ENCODE measurements around the gene LKAAEAR1. TPM values are rescaled to one million over a fixed set of nuclear protein-coding genes. Genes with fewer than 3 reads are reported as not detected.

The LKAAEAR1 gene
- total and polyA plus RNA-seq, 2 experiments from 2014 or later = 1.8 TPM; not detected in 1

- H3K79me2 ChIP-seq (replicated peaks; ENCODE audit: insufficient read depth) = no peaks in the 10 kb centered on the region
These were observed 30.1 kb downstream of the LKAAEAR1 start for GRCh38 chr20:64053841-64054661.

GRCh38 chr20:64052987-64053840, 31.0 kb downstream of the LKAAEAR1 start:
- peaks cover 11% of the 10 kb centered on the region; the same call in 1 of the 2 replicates for H3K4me1 ChIP-seq (ENCODE audit: insufficient read depth)
- Mint-ChIP-seq H3K27me3 (ENCODE audit: insufficient read depth, low read depth, poor library complexity) (peaks cover 38% of the 10 kb centered on the region), H3K4me1 (peaks cover 30% of the 10 kb centered on the region), H3K4me3 (no peak overlapping the region; the same call in 2 of the 3 replicates), H3K36me3 (ENCODE audit: low read depth) (no peaks in the 10 kb centered on the region), H3K27ac (no peak overlapping the region), H3K9me3 (no peaks in the 10 kb centered on the region)
- H4K20me1 ChIP-seq (replicated peaks; ENCODE audit: insufficient read depth) = no peaks in the 10 kb centered on the region
- no peak for ATAC-seq
- 0 out of 2 replicates have a peak, but pooled peaks cover 3% of the 10 kb centered on the region for H3F3A ChIP-seq (replicated peaks; ENCODE audit: low read depth)
- TF ChIP-seq STAT1 (IDR thresholded peaks at IDR 0.05; ENCODE audit: unreplicated experiment) (no peak), ZNF114 (CRISPR knock-in tag; IDR thresholded peaks at IDR 0.05) (no peak), POLR2AphosphoS5 (IDR thresholded peaks at IDR 0.05; ENCODE audit: low read depth) (no peak)
- peaks cover 22% of the 10 kb centered on the region for H3K27me3 ChIP-seq (ENCODE audit: insufficient read depth)
- no peak overlapping the region for H3K4me3 ChIP-seq
- DNase-seq (ENCODE audit: low spot score) = no peak
- no peaks in the 10 kb centered on the region for H3K9me2 ChIP-seq (ENCODE audit: insufficient read depth)
- H3K79me2 ChIP-seq (replicated peaks; ENCODE audit: insufficient read depth) = no peaks in the 10 kb centered on the region
- H3K36me3 ChIP-seq (ENCODE audit: insufficient read depth) = no peaks in the 10 kb centered on the region
- H3K4me2 ChIP-seq = no peak overlapping the region
- H3K27ac ChIP-seq (ENCODE audit: low read depth) = no peak overlapping the region
- no peak overlapping the region for H2AFZ ChIP-seq

More at GRCh38 chr20:64053841-64054661, 30.1 kb downstream of the LKAAEAR1 start:
- 0 out of 2 replicates have a peak overlapping the region, but pooled peaks have one; percentile 67 for H3K27ac Mint-ChIP-seq
- Histone ChIP-seq H3F3A (replicated peaks; ENCODE audit: low read depth) (0 out of 2 replicates have a peak, but pooled peaks cover 3% of the 10 kb centered on the region), H3K27me3 (ENCODE audit: insufficient read depth) (peaks cover 16% of the 10 kb centered on the region), H4K20me1 (replicated peaks; ENCODE audit: insufficient read depth) (no peaks in the 10 kb centered on the region), H3K27ac (ENCODE audit: low read depth) (no peak overlapping the region), H3K4me2 (peak overlapping the region; percentile 55; the same call in 1 of the 2 replicates), H3K4me3 (no peak overlapping the region), H3K4me1 (ENCODE audit: insufficient read depth) (peaks cover 11% of the 10 kb centered on the region; the same call in 1 of the 2 replicates), H3K36me3 (ENCODE audit: insufficient read depth) (no peaks in the 10 kb centered on the region), H3K9me2 (ENCODE audit: insufficient read depth) (no peaks in the 10 kb centered on the region), H2AFZ (0 out of 2 replicates have a peak overlapping the region, but pooled peaks have one; percentile 63)
- H3K4me1 Mint-ChIP-seq = peaks cover 32% of the 10 kb centered on the region
- H3K9me3 Mint-ChIP-seq = no peaks in the 10 kb centered on the region
- peaks cover 38% of the 10 kb centered on the region for H3K27me3 Mint-ChIP-seq (ENCODE audit: insufficient read depth, low read depth, poor library complexity)
- H3K36me3 Mint-ChIP-seq (ENCODE audit: low read depth) = no peaks in the 10 kb centered on the region
- TF ChIP-seq CTCF (conservative IDR thresholded peaks at IDR 0.05; ENCODE audit: low read depth in 2 of 2) = peak; percentile 35 to 53; a peak in 3 of 4 replicates
- no peak for TF ChIP-seq EZH2phosphoT487 (IDR thresholded peaks at IDR 0.05; ENCODE audit: unreplicated experiment)
- peak; percentile 62 for DNase-seq (ENCODE audit: low spot score)
- no peak overlapping the region; the same call in 2 of the 3 replicates for H3K4me3 Mint-ChIP-seq
- ATAC-seq = peak; percentile 11
